ENCODE data around the gene CGREF1.
A peak's percentile ranks its signal among the peaks of the same experiment; 100 is the strongest.
"Not testable (repeated sequence)": the region's sequence is repeated elsewhere in the genome, so short reads cannot be mapped to it uniquely, and the experiment has no call there.

Gene CGREF1

GRCh38 chr2:27086090-27086723 lies 32.7 kb downstream of the CGREF1 start:
- peak; percentile 98 for DNase-seq

- peak; percentile 70 for DNase-seq
These were observed 33.2 kb downstream of the CGREF1 start for GRCh38 chr2:27085673-27086089.

GRCh38 chr2:27085062-27085672 lies 33.8 kb downstream of the CGREF1 start:
- DNase-seq = no peak

GRCh38 chr2:27084297-27085061 lies 34.4 kb downstream of the CGREF1 start:
- DNase-seq = no peak

GRCh38 chr2:27083410-27084296 lies 35.3 kb downstream of the CGREF1 start:
- no peak for DNase-seq

GRCh38 chr2:27082773-27083409 lies 36.0 kb downstream of the CGREF1 start:
- DNase-seq = no peak

- DNase-seq = no peak
These were observed 36.8 kb downstream of the CGREF1 start for GRCh38 chr2:27081984-27082772.

- DNase-seq = no peak
These were observed 38.4 kb downstream of the CGREF1 start for GRCh38 chr2:27080603-27080936.

GRCh38 chr2:27080140-27080469 lies 38.8 kb downstream of the CGREF1 start:
- peak; percentile 29 for DNase-seq

GRCh38 chr2:27079233-27080139 lies 39.4 kb downstream of the CGREF1 start:
- DNase-seq = no peak

GRCh38 chr2:27078267-27079194 lies 40.4 kb downstream of the CGREF1 start, which contains the start of gene EMILIN1:
Gene EMILIN1, plus strand, starts transcription at chr2:27078615. Its CDS starts 451 bp downstream, at chr2:27079066.
- DNase-seq = no peak

- no peak for DNase-seq
These were observed 41.7 kb downstream of the CGREF1 start for GRCh38 chr2:27077231-27077630.

GRCh38 chr2:27076323-27076722 lies 42.6 kb downstream of the CGREF1 start:
- DNase-seq = peak; percentile 65

GRCh38 chr2:27075566-27075871 lies 43.4 kb downstream of the CGREF1 start:
- DNase-seq = not testable (repeated sequence)

GRCh38 chr2:27074738-27075565 lies 44.0 kb downstream of the CGREF1 start:
- peak; percentile 52 for DNase-seq

- DNase-seq = peak; percentile 25
These were observed 45.1 kb downstream of the CGREF1 start for GRCh38 chr2:27073782-27074181.

GRCh38 chr2:27072920-27073319 lies 46.0 kb downstream of the CGREF1 start:
- no peak for DNase-seq

GRCh38 chr2:27071990-27072830 lies 46.7 kb downstream of the CGREF1 start:
- peak; percentile 41 for DNase-seq
